Aorta (tissue), 5 donors: ENCODE measurements around the gene ARFGEF3. TPM values are rescaled to one million over a fixed set of nuclear protein-coding genes. Genes with fewer than 3 reads are reported as not detected.

Experiments used
- ATAC-seq: fragments of 200-7000 bp; cut with Tn5 transposase; one replicate; pipeline ENCODE4 v1.9.1; 2022; ENCODE audit warnings: moderate library complexity; ENCODE audit not compliant: low FRiP score
- DNase-seq, 2 donors: peaks; one replicate each; pipeline ENCODE4 v3.0.0-alpha.2; 2020
- H3K27ac ChIP-seq, 2 donors: one replicate each; pipeline ENCODE4 v1.5.1; 2013; ENCODE audit warnings: low read length in 2 of 2, mild to moderate bottlenecking in 2 of 2, moderate library complexity in 2 of 2, control low read depth in 1 of 2, inconsistent platforms in 1 of 2, low read depth in 1 of 2
- H3K27me3 ChIP-seq, 2 donors: one replicate each; pipeline ENCODE4 v1.6.1; 2013; ENCODE audit warnings: control low read depth in 1 of 2, low read length in 1 of 2, mild to moderate bottlenecking in 1 of 2, moderate library complexity in 1 of 2; ENCODE audit not compliant: insufficient read depth in 2 of 2, control insufficient read depth in 1 of 2
- H3K36me3 ChIP-seq, 2 donors: one replicate each; pipeline ENCODE4 v1.6.1; 2013; ENCODE audit warnings: control low read depth in 1 of 2, low read length in 1 of 2, mild to moderate bottlenecking in 1 of 2; ENCODE audit not compliant: insufficient read depth in 2 of 2, control insufficient read depth in 1 of 2
- H3K4me1 ChIP-seq, 2 donors: one replicate each; pipeline ENCODE4 v1.6.1; 2013; ENCODE audit warnings: low read length in 2 of 2, control low read depth in 1 of 2, mild to moderate bottlenecking in 1 of 2, moderate library complexity in 1 of 2; ENCODE audit not compliant: insufficient read depth in 2 of 2, control insufficient read depth in 1 of 2
- H3K4me3 ChIP-seq, 2 donors: one replicate each; pipeline ENCODE4 v1.5.1; 2013; ENCODE audit warnings: low read length in 2 of 2, control low read depth in 1 of 2, mild to moderate bottlenecking in 1 of 2
- H3K9me3 ChIP-seq: one replicate; pipeline ENCODE4 v1.6.1; 2013; ENCODE audit warnings: mild to moderate bottlenecking, low read length; ENCODE audit not compliant: control insufficient read depth
- WGBS, 2 donors: extraction: QIAGEN DNeasy Blood & Tissue Kit; methylation state at CpG; one replicate each; pipeline ENCODE4 v1.1.7; 2013; 5-methylcytosine and 5-hydroxymethylcytosine counted together
- intact Hi-C, 2 donors: fragments of 100-400 bp; cut with DNase I; formaldehyde crosslinking; loops; one replicate each; pipeline versions ENCODE4 v1.14.2 to v1.15.0; 2022
- polyA plus RNA-seq, 2 donors: library from polyadenylated mRNA; stranded (reverse); fragments of 200-250 nt; gene quantifications; one replicate each; pipeline ENCODE4 v1.2.3, GENCODE V29; 2013
- total RNA-seq, 2 donors: library from RNA; stranded (reverse); fragmentation: NEBNext Ultra II Directional; extraction: Animal tissue kit (Norgen Biotek cat#: 25700); gene quantifications; one replicate each; pipeline ENCODE4 v1.2.1, GENCODE V29; 2021
- donor health status: healthy with polysubstance abuse.
- donor health status: Bipolar disorder and iron deficiency.
- donor health status: DM: no; HTN: no; CAD: no.
- donor health status: DM: no; HTN: no; CAD: no.
- donor health status: DM: yes; HTN: yes; CAD: no.

The ARFGEF3 gene
- total and polyA plus RNA-seq, 4 donors: 0.10 to 2.5 (median 0.87) TPM

GRCh38 chr6:138182939-138183789, 21.4 kb downstream of the ARFGEF3 start:
- H3K27ac ChIP-seq: no peak overlapping the region
- no peaks in the 10 kb centered on the region for H3K27me3 ChIP-seq
- WGBS, 2 donors: 76 to 80% methylated on average over 8 of the region's 8 CpGs
- H3K36me3 ChIP-seq: no peaks in the 10 kb centered on the region
- peaks cover 1% of the 10 kb centered on the region for H3K9me3 ChIP-seq
- DNase-seq: no peak
- H3K4me1 ChIP-seq: no peaks in the 10 kb centered on the region
- H3K4me3 ChIP-seq: no peak overlapping the region
- intact Hi-C loops: no loop called here
- ATAC-seq: no peak

DNA sequence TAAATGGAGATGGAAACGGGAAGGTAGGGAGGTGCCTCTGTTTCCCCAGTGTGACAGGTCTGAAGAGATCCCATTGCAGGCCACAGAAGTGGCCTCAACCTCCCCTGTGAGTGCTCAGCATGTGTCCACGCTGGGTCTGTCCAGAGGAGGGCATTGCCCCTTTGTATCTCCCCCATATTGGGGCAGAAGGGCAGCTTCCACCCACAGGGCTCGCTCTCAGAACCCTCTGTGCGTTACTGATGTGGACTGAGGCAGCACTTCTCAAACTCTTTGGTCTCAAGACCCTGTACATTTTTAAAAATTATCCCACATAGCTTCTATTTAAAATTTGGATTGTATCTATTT, 22.0 kb downstream of the ARFGEF3 start:
- no peaks in the 10 kb centered on the region for H3K4me1 ChIP-seq
- peaks cover 1% of the 10 kb centered on the region for H3K9me3 ChIP-seq
- DNase-seq (no peak), ATAC-seq (no peak)
- H3K4me3 ChIP-seq: no peak overlapping the region
- intact Hi-C loops: no loop called here
- H3K27me3 ChIP-seq: no peaks in the 10 kb centered on the region
- no peaks in the 10 kb centered on the region for H3K36me3 ChIP-seq
- no peak overlapping the region for H3K27ac ChIP-seq
- WGBS, 2 donors: 88% methylated on average over 4 of the region's 4 CpGs

DNA sequence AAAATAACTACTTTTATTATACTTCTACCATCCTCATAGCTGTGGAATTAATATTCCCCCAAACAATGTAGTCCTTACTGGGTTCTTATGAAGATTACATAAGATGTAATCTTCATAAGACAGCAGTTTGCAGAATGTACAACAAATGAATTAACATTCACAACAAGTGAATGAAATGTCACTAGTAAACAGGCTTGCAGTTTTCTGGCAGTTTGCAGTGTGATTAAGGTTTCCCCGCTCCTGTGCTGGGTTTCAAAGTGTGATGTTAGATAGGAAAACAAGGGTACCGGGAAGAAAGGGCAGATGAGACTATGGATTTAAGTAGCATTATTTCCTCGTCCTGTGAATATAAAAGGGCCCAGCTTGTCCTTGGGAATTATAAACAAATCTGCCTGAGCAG, 22.5 kb downstream of the ARFGEF3 start:
- H3K27me3 ChIP-seq: no peaks in the 10 kb centered on the region
- 93 to 94% methylated on average over 3 of the region's 3 CpGs for WGBS, 2 donors
- DNase-seq: no peak
- intact Hi-C loops: no loop called here
- H3K27ac ChIP-seq: no peak overlapping the region
- no peak overlapping the region for H3K4me3 ChIP-seq
- ATAC-seq: no peak
- peaks cover 1% of the 10 kb centered on the region for H3K9me3 ChIP-seq
- H3K36me3 ChIP-seq: no peaks in the 10 kb centered on the region
- H3K4me1 ChIP-seq: no peaks in the 10 kb centered on the region

DNA sequence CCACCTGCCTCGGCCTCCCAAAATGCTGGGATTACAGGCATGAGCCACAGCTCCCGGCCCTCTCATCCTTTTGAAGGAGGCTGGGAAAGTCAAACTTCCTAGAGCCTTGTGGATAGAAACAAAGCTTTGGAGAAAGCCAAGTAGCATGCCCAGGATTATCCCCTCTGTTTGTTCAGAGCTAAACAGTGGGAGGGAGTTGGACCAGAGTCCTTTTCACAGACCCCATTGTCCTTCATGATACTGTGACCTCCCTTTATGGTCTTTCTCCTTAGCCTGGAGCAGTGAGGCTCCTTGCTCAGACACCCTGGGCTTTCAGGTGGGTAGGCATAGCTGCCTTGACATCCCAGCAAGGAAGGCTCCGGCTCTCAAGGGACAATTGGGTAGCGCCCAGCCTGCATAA, 25.4 kb downstream of the ARFGEF3 start:
- H3K4me1 ChIP-seq: no peaks in the 10 kb centered on the region
- ATAC-seq (no peak), DNase-seq (no peak)
- H3K27me3 ChIP-seq: no peaks in the 10 kb centered on the region
- intact Hi-C loops: no loop called here
- H3K4me3 ChIP-seq: no peak overlapping the region
- no peak overlapping the region for H3K27ac ChIP-seq
- no peaks in the 10 kb centered on the region for H3K36me3 ChIP-seq
- WGBS, 2 donors: 96 to 97% methylated on average over 4 of the region's 4 CpGs
- peaks cover 1% of the 10 kb centered on the region for H3K9me3 ChIP-seq

DNA sequence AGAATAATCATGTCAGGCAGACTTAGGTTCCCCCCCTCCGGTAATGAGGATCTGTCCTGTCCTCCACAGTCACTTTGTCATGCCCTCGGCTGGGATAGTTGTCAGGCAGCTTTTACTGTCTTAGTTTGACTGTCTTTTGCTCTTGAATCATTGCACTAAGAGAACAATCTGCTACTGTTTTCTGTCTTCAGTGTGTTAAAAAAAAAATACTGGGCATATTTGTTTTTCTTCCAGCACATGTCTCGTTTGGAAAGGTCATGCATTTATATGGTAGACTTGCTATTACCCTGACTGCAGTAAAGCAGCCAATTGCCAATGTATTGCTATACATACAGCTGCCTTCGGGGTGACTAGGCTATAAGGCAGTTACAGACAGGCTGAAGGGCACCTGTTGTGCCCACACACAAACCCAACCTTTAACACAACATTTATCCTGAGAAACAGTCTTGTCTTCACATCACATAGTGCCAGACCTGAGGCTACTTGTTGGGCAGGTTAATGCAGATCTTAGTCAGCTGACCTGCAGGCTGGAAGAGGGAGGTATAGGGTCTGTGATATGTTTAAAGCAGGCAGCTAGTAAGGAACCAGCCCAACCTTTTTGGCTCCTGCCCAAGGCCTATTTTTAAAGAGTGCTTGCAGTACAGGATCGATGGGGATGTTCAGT, 26.7 kb downstream of the ARFGEF3 start:
- no peak for DNase-seq
- no peaks in the 10 kb centered on the region for H3K4me1 ChIP-seq
- no peaks in the 10 kb centered on the region for H3K36me3 ChIP-seq
- no peak overlapping the region for H3K4me3 ChIP-seq
- no peaks in the 10 kb centered on the region for H3K27me3 ChIP-seq
- no peak for ATAC-seq
- peaks cover 1% of the 10 kb centered on the region for H3K9me3 ChIP-seq
- intact Hi-C loops: no loop called here
- 46 to 48% methylated on average over 5 of the region's 5 CpGs for WGBS, 2 donors
- no peak overlapping the region for H3K27ac ChIP-seq

- intact Hi-C loops: no loop called here
- Histone ChIP-seq H3K27ac (no peak overlapping the region), H3K27me3 (no peaks in the 10 kb centered on the region), H3K36me3 (no peaks in the 10 kb centered on the region), H3K9me3 (peaks cover 1% of the 10 kb centered on the region), H3K4me1 (no peaks in the 10 kb centered on the region), H3K4me3 (no peak overlapping the region)
- no peak for DNase-seq
- WGBS, 2 donors: 17 to 30% methylated on average over 4 of the region's 4 CpGs
- ATAC-seq: no peak
Measured at GRCh38 chr6:138194287-138194686, 32.5 kb downstream of the ARFGEF3 start.

DNA sequence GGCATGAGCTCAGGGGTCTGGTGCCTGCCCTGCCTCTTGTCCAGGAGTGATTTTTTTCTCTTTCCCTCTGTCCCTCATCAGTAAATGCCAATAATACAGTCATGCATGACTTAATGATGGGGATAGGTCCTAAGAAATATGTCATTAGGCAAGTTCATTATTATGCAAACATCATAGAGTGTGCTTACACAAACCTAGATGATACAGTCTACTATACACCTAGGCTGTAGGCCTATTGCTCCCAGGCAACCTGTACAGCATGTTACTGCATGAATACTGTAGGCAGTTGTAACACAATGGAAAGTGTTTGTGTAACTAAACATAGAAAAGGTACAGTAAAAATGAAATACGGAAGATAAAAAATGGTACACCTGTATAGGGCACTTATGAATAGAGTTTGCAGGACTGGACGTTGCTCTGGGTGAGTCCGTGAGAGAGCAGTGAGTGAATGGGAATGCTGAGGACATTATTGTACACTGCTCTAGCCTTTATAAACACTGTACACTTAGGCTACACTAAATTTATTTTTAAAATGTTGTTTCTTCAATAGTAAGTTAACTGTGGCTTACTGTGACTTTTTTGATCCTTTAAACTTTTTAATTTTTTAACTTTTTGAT, 34.5 kb downstream of the ARFGEF3 start:
- 93 to 95% methylated on average over 3 of the region's 3 CpGs for WGBS, 2 donors
- H3K4me1 ChIP-seq: no peaks in the 10 kb centered on the region
- DNase-seq (no peak), ATAC-seq (no peak)
- no peaks in the 10 kb centered on the region for H3K9me3 ChIP-seq
- no peak overlapping the region for H3K4me3 ChIP-seq
- H3K27me3 ChIP-seq: no peaks in the 10 kb centered on the region
- no peaks in the 10 kb centered on the region for H3K36me3 ChIP-seq
- intact Hi-C loops: no loop called here
- H3K27ac ChIP-seq: no peak overlapping the region

GRCh38 chr6:138197570-138197969, 35.8 kb downstream of the ARFGEF3 start:
- Histone ChIP-seq H3K27me3 (no peaks in the 10 kb centered on the region), H3K27ac (no peak overlapping the region), H3K9me3 (no peaks in the 10 kb centered on the region), H3K36me3 (no peaks in the 10 kb centered on the region), H3K4me3 (no peak overlapping the region), H3K4me1 (no peaks in the 10 kb centered on the region)
- no peak for DNase-seq
- intact Hi-C loops: no loop called here
- ATAC-seq: no peak
- 93 to 95% methylated on average over 7 of the region's 7 CpGs for WGBS, 2 donors
